H1 (cell line): ENCODE data around the gene MAOA. TPM values are rescaled to one million over a fixed set of nuclear protein-coding genes. Genes with fewer than 3 reads are reported as not detected.

ENCODE experiments used
- polyA plus RNA-seq, 7 experiments: library from polyadenylated mRNA; depleted of rRNA in 3 of 7; stranded (reverse) in 5 of 7; unstranded in 2 of 7; fragments of >200 nt in 5 of 7; fragments of 200-250 nt in 2 of 7; gene quantifications; 1 replicate in 5 of 7; 2 replicates in 1 of 7; 4 replicates in 1 of 7; pipeline versions ENCODE4 v1.2.1 to v1.2.3, GENCODE V29; 2011 to 2013; ENCODE audit warnings: missing spikeins in 2 of 7, mixed read lengths in 2 of 7
- total RNA-seq: library from RNA; stranded (reverse); fragmentation: NEBNext Ultra II Directional; extraction: Animal tissue kit (Norgen Biotek cat#: 25700); gene quantifications from 2 replicates; pipeline ENCODE4 v1.2.1, GENCODE V29; 2021
- TF ChIP-seq, protein P1 (sequence below): fragments of 300-600 bp; sonication (generic); IDR thresholded peaks from 2 replicates; pipeline ENCODE4 v1.7.1; 2012; ENCODE audit warnings: low read length, moderate library complexity, mild to moderate bottlenecking, inconsistent platforms; ENCODE audit not compliant: insufficient replicate concordance

The MAOA gene
- total and polyA plus RNA-seq, 2 of the 8 experiments (the other 6 are each of a cell fraction or from before 2014, with no cell fraction given), result 2.6 to 8.2 TPM

GRCh38 chrX:43676971-43677572, 21.0 kb downstream of the MAOA start (continued):
- TF ChIP-seq, protein P1, sequence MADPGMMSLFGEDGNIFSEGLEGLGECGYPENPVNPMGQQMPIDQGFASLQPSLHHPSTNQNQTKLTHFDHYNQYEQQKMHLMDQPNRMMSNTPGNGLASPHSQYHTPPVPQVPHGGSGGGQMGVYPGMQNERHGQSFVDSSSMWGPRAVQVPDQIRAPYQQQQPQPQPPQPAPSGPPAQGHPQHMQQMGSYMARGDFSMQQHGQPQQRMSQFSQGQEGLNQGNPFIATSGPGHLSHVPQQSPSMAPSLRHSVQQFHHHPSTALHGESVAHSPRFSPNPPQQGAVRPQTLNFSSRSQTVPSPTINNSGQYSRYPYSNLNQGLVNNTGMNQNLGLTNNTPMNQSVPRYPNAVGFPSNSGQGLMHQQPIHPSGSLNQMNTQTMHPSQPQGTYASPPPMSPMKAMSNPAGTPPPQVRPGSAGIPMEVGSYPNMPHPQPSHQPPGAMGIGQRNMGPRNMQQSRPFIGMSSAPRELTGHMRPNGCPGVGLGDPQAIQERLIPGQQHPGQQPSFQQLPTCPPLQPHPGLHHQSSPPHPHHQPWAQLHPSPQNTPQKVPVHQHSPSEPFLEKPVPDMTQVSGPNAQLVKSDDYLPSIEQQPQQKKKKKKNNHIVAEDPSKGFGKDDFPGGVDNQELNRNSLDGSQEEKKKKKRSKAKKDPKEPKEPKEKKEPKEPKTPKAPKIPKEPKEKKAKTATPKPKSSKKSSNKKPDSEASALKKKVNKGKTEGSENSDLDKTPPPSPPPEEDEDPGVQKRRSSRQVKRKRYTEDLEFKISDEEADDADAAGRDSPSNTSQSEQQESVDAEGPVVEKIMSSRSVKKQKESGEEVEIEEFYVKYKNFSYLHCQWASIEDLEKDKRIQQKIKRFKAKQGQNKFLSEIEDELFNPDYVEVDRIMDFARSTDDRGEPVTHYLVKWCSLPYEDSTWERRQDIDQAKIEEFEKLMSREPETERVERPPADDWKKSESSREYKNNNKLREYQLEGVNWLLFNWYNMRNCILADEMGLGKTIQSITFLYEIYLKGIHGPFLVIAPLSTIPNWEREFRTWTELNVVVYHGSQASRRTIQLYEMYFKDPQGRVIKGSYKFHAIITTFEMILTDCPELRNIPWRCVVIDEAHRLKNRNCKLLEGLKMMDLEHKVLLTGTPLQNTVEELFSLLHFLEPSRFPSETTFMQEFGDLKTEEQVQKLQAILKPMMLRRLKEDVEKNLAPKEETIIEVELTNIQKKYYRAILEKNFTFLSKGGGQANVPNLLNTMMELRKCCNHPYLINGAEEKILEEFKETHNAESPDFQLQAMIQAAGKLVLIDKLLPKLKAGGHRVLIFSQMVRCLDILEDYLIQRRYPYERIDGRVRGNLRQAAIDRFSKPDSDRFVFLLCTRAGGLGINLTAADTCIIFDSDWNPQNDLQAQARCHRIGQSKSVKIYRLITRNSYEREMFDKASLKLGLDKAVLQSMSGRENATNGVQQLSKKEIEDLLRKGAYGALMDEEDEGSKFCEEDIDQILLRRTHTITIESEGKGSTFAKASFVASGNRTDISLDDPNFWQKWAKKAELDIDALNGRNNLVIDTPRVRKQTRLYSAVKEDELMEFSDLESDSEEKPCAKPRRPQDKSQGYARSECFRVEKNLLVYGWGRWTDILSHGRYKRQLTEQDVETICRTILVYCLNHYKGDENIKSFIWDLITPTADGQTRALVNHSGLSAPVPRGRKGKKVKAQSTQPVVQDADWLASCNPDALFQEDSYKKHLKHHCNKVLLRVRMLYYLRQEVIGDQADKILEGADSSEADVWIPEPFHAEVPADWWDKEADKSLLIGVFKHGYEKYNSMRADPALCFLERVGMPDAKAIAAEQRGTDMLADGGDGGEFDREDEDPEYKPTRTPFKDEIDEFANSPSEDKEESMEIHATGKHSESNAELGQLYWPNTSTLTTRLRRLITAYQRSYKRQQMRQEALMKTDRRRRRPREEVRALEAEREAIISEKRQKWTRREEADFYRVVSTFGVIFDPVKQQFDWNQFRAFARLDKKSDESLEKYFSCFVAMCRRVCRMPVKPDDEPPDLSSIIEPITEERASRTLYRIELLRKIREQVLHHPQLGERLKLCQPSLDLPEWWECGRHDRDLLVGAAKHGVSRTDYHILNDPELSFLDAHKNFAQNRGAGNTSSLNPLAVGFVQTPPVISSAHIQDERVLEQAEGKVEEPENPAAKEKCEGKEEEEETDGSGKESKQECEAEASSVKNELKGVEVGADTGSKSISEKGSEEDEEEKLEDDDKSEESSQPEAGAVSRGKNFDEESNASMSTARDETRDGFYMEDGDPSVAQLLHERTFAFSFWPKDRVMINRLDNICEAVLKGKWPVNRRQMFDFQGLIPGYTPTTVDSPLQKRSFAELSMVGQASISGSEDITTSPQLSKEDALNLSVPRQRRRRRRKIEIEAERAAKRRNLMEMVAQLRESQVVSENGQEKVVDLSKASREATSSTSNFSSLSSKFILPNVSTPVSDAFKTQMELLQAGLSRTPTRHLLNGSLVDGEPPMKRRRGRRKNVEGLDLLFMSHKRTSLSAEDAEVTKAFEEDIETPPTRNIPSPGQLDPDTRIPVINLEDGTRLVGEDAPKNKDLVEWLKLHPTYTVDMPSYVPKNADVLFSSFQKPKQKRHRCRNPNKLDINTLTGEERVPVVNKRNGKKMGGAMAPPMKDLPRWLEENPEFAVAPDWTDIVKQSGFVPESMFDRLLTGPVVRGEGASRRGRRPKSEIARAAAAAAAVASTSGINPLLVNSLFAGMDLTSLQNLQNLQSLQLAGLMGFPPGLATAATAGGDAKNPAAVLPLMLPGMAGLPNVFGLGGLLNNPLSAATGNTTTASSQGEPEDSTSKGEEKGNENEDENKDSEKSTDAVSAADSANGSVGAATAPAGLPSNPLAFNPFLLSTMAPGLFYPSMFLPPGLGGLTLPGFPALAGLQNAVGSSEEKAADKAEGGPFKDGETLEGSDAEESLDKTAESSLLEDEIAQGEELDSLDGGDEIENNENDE, result no peak
